Stimulated activated memory B cell treated with anti-CD40 and anti-IgM and Interleukin-4, amounts not matched to agents 10 μg/mL and 1 μg/mL and 100 μg/mL, for 72 hours (primary cell): Measurements from ENCODE around the gene CLEC10A.

Experiments used
- ATAC-seq: fragments of 150-1000 bp; cut with Tn5 transposase; 2 replicates; pipeline ENCODE4 v1.10.0; 2021
- H3K27ac Mint-ChIP-seq: one replicate; pipeline ENCODE4 v1.8.0; 2022; ENCODE audit warnings: mild to moderate bottlenecking, mixed read lengths
- H3K27me3 Mint-ChIP-seq: one replicate; pipeline ENCODE4 v1.8.0; 2022; ENCODE audit warnings: mixed read lengths
- H3K36me3 Mint-ChIP-seq: one replicate; pipeline ENCODE4 v1.8.0; 2022; ENCODE audit warnings: mixed read lengths
- H3K4me1 Mint-ChIP-seq: one replicate; pipeline ENCODE4 v1.8.0; 2022; ENCODE audit warnings: mixed read lengths
- H3K4me3 Mint-ChIP-seq: one replicate; pipeline ENCODE4 v1.8.0; 2022; ENCODE audit warnings: mild to moderate bottlenecking, moderate library complexity, mixed read lengths
- H3K9me3 Mint-ChIP-seq: one replicate; pipeline ENCODE4 v1.8.0; 2022; ENCODE audit warnings: mixed read lengths

Gene CLEC10A

DNA sequence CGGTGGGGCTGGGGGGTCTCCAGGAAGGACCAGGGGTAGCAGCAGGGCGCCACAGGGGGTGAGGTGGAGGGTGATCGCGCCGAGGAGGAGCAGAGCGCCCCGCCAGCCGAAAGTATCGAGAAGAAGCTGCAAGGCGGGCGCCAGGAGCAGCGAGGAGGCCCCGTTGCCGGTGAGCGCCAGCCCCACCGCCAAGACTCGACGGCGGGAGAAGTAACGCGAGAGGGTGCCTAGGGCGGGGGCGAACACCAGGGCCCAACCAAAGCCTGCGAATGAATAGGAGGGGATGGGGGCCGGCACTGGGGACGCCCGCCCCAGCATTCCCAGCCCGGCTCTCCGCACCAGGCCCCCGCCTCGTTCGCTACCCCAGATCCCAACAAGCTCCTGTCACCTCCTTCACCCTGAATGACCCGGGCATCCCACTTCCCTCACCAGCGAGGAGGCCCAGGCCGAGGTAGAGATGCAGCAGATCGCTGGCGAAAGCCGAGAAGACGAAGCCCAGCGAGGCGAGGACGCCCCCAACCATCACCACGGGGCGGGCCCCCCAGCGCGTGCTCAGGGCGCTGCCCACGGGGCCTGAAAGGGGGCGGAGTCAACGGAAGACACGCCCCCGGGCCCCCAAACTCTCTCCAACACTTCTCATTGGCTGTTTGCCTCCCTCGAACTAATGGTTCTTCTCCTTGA, 37.4 kb downstream of the CLEC10A start:
- H3K27me3 Mint-ChIP-seq: no peaks in the 10 kb centered on the region
- ATAC-seq: peak; percentile 14
- peak overlapping the region; percentile 78 for H3K4me3 Mint-ChIP-seq
- H3K9me3 Mint-ChIP-seq: no peaks in the 10 kb centered on the region
- H3K36me3 Mint-ChIP-seq: no peaks in the 10 kb centered on the region
- peak overlapping the region; percentile 85 for H3K27ac Mint-ChIP-seq
- peaks cover 60% of the 10 kb centered on the region for H3K4me1 Mint-ChIP-seq

GRCh38 chr17:7041607-7042500, 38.2 kb downstream of the CLEC10A start:
- Mint-ChIP-seq H3K9me3 (no peaks in the 10 kb centered on the region), H3K4me3 (peak overlapping the region; percentile 78), H3K27me3 (no peaks in the 10 kb centered on the region), H3K27ac (peak overlapping the region; percentile 85), H3K4me1 (peaks cover 61% of the 10 kb centered on the region), H3K36me3 (no peaks in the 10 kb centered on the region)
- peak; percentile 28 for ATAC-seq

DNA sequence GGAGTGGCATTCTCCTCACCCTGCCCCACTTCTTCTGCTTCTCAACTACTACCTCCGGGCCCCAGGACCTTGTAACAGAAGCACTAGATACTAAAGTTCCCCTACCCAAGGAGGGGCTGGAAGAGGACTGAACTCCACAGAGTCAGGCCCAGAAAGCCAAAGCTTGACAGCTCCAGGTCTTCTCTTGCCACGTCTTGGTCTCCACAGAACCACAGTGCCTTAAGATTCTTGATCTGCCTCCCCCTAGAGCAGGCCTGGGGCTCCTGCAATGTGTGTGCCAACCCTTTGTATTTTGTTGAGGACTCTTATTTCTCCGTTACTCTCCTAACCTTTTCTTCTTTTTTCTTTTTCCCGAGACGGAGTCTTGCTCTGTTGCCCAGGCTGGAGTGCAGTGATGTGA, 40.2 kb downstream of the CLEC10A start:
- Mint-ChIP-seq H3K9me3 (no peaks in the 10 kb centered on the region), H3K27ac (no peak overlapping the region), H3K27me3 (no peaks in the 10 kb centered on the region), H3K36me3 (no peaks in the 10 kb centered on the region), H3K4me1 (peaks cover 67% of the 10 kb centered on the region), H3K4me3 (no peak overlapping the region)
- no peak for ATAC-seq

- Mint-ChIP-seq H3K36me3 (no peaks in the 10 kb centered on the region), H3K9me3 (no peaks in the 10 kb centered on the region), H3K27me3 (no peaks in the 10 kb centered on the region), H3K4me1 (peaks cover 62% of the 10 kb centered on the region), H3K27ac (no peak overlapping the region), H3K4me3 (peak overlapping the region; percentile 1)
- no peak for ATAC-seq
Observed at GRCh38 chr17:7038025-7038862, 41.8 kb downstream of the CLEC10A start.

GRCh38 chr17:7035591-7036368, 44.3 kb downstream of the CLEC10A start, which contains the start of gene SLC16A13:
Gene SLC16A13, plus strand, starts transcription at chr17:7036015. Its CDS starts 368 bp downstream, at chr17:7036383.
- ATAC-seq: peak; percentile 97
- Mint-ChIP-seq H3K4me1 (peaks cover 55% of the 10 kb centered on the region), H3K27me3 (no peaks in the 10 kb centered on the region), H3K4me3 (peak within 1 kb of the TSS; percentile 94), H3K9me3 (no peaks in the 10 kb centered on the region), H3K27ac (peak within 1 kb of the TSS; percentile 98), H3K36me3 (no peaks in the 10 kb centered on the region)

DNA sequence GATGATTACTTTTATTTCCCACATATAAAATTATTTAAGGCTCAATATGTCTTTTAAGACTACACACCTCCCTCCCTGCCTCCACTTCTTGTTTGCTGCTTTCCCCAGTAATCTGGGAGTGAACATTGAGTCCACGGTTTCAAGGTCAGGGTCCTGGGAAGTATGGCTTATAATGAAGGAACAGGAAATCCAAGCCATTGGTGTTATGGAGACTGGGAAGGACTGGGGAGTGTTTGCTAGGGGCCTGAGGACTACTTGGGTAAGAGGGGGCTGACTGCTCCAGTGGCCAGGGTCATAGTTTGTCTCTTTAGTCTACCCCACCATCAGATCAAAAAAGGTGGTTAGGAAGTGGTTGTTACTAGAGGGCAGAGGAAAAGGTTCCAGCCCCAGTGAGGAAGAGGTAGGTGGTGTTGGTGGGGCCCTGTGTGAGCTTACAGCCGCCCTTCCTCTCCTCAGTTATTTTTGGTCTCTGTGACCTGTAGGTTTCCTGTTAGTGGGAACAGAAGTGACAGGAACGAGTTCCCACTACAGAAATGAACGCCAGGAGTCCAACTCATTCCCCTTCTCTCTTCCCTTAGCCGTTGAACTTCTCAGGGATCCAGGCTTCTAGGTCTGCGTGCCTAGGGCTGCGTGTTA, 45.0 kb downstream of the CLEC10A start:
- peak; percentile 47 for ATAC-seq
- Mint-ChIP-seq H3K4me1 (peaks cover 62% of the 10 kb centered on the region), H3K36me3 (no peaks in the 10 kb centered on the region), H3K9me3 (no peaks in the 10 kb centered on the region), H3K4me3 (peak overlapping the region; percentile 94), H3K27ac (peak overlapping the region; percentile 98), H3K27me3 (no peaks in the 10 kb centered on the region)

DNA sequence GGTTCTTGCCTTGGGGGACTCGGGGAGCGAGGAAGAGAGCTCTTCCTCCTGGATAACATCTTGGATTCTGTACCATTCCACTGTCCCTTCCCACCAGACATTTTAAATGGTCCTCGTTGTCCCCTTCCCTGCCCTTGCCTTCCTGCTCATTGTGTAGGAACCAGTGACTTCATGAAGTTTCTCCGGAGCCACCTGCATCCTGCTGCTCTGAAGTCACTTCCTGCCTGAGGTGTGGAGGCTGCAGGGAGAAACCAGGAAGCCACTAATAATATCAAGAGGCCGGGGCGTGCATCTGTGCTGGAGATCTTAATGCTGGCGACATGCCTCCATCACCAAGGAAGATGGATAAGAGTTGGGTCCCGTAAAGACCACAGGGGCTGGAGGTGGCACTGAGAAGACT, 50.4 kb downstream of the CLEC10A start:
- H3K4me1 Mint-ChIP-seq: peaks cover 37% of the 10 kb centered on the region
- peak overlapping the region; percentile 80 for H3K27ac Mint-ChIP-seq
- H3K36me3 Mint-ChIP-seq: no peaks in the 10 kb centered on the region
- ATAC-seq: peak; percentile 53
- no peaks in the 10 kb centered on the region for H3K27me3 Mint-ChIP-seq
- no peaks in the 10 kb centered on the region for H3K9me3 Mint-ChIP-seq
- H3K4me3 Mint-ChIP-seq: peak overlapping the region; percentile 40

- Mint-ChIP-seq H3K27ac (peak overlapping the region; percentile 80), H3K36me3 (no peaks in the 10 kb centered on the region), H3K27me3 (no peaks in the 10 kb centered on the region), H3K9me3 (no peaks in the 10 kb centered on the region), H3K4me1 (peaks cover 37% of the 10 kb centered on the region), H3K4me3 (no peak overlapping the region)
- ATAC-seq: no peak
Observed at GRCh38 chr17:7029096-7029495, 51.0 kb downstream of the CLEC10A start.

DNA sequence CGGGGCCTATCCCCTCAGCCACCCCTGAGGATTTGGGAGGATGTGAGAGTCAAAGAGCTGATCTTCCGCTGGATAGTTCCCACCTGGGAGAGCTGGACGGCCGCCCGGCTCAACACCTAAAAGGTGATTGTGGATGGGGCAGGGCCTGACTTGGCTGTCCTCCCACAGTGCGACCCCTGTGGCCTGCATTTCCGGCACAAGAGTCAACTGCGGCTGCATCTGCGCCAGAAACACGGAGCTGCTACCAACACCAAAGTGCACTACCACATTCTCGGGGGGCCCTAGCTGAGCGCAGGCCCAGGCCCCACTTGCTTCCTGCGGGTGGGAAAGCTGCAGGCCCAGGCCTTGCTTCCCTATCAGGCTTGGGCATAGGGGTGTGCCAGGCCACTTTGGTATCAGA, 52.7 kb downstream of the CLEC10A start:
- H3K27me3 Mint-ChIP-seq: no peaks in the 10 kb centered on the region
- ATAC-seq: no peak
- H3K36me3 Mint-ChIP-seq: no peaks in the 10 kb centered on the region
- no peak overlapping the region for H3K4me3 Mint-ChIP-seq
- no peak overlapping the region for H3K27ac Mint-ChIP-seq
- peaks cover 40% of the 10 kb centered on the region for H3K4me1 Mint-ChIP-seq
- no peaks in the 10 kb centered on the region for H3K9me3 Mint-ChIP-seq

GRCh38 chr17:7026471-7027115, 53.5 kb downstream of the CLEC10A start:
- Mint-ChIP-seq H3K36me3 (no peaks in the 10 kb centered on the region), H3K27ac (no peak overlapping the region), H3K9me3 (no peaks in the 10 kb centered on the region), H3K4me3 (no peak overlapping the region), H3K27me3 (no peaks in the 10 kb centered on the region), H3K4me1 (peaks cover 43% of the 10 kb centered on the region)
- no peak for ATAC-seq

DNA sequence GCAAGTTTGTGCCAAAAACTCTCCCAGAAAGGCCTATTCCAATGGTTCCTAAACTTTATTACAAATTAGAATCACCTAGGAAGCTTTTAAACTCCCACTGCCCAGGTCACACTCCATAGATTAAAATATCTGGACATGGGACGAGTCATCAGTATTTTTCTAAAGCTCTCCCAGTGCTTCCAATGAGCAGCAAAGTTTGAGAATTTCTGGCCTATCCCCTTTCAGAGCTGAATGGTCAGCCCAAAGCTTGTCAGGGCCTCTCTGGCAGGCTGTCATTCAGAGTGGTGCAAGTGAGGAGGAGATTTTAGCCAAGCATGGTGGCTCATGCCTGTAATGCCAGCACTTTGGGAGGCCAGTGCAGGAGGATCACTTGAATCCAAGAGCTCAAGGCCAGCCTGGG, 54.8 kb downstream of the CLEC10A start:
- no peaks in the 10 kb centered on the region for H3K36me3 Mint-ChIP-seq
- no peak overlapping the region for H3K4me3 Mint-ChIP-seq
- peaks cover 50% of the 10 kb centered on the region for H3K4me1 Mint-ChIP-seq
- H3K27me3 Mint-ChIP-seq: no peaks in the 10 kb centered on the region
- ATAC-seq: no peak
- no peaks in the 10 kb centered on the region for H3K9me3 Mint-ChIP-seq
- no peak overlapping the region for H3K27ac Mint-ChIP-seq
